SKM-1 treated with dmso at 0.1 percent for 144 hours (cell line): ENCODE results near the gene DCP1B.

Experiments
- DNase-seq: peaks from one replicate; lab custom pipeline; 2025; ENCODE audit not compliant: unreplicated experiment; lab: John Stamatoyannopoulos, UW

Gene DCP1B

DNA sequence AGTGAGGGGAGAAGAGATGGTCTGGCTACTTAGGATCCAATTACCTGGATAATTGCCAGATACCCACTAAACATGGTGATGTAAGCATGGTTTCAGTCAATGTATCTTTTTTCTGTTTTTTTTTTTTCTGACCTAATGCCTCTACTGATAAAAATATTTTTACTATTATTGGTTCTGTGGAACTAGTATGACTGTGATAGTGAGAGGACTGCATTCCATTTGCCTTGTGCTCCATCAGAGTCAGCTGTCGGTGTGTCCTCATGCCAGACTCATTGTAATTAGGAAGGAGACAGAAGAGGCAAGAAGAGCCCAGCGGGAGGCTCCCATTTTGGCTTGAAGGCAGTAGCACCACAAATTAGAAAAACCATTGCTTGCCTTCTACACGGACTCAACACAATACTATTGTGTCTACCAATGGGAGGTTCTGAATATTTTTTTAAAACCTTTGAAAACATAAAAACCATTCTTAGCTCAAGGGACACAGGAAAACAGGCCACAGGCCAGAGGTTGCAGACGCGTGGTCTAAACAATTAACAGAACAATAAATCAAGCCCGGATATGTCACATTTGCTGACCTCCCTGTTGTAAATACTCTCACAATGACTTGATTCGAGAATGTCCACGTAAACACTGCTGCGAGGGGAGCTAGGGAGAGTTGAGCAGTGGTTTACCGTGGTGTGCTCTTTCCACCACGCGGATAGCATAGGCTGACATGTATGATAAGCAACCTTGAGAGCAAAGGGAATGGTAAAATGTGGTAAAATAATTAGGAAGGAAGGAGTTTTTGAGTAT is 13.5 kb upstream of the DCP1B start:
- DNase-seq, result no peak

DNA sequence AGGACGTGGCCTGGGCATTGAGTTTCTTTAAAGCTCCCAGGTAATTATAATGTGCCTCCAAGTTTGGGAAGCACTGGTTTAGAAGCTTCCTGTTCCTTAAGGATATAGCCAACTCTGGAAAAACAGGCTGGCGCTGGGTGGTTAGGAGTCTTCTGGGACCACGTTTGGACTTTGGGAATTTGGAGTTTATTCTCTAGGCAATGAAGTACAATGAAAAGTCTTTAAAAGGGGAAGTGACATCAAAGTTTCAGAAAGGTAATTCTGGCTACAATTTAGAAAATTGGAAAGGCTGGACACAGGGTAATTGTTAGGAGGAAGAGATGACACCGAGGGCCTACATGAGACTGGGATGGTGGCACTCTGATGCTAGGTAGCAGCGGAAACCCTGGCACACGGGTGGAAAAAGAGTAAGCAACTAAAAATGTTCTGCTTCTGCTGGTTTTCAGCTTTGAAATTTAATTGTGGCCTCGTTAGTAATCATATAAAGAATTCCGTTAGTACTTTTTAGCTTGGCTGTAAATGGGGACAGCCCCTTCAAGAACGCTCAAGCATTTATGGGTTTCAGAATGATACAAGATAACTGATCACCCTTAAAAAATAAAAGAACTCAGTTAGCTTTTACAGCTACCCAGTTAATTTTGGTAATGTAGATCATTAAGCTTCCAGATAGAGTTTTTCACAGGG is 12.7 kb upstream of the DCP1B start:
- DNase-seq, result no peak

DNA sequence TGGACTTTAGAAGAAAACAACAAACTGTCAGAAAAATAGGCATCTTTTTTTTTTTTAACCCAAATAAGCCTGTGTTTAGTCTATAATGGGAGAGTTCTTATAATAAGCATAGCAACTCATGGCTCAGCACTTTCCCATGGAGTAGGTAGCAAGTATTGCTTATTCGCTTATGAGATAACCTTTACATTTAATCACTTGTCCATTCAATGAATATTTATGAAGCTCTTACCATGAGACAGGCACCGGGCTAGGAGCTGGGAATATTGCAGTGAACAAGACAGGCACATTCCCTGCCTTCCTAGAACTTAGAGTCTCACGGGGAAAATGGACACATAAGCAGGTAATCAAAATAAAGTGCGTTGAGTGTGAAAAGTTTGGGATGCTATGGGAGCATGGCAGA is 10.0 kb upstream of the DCP1B start:
- DNase-seq, result no peak

DNA sequence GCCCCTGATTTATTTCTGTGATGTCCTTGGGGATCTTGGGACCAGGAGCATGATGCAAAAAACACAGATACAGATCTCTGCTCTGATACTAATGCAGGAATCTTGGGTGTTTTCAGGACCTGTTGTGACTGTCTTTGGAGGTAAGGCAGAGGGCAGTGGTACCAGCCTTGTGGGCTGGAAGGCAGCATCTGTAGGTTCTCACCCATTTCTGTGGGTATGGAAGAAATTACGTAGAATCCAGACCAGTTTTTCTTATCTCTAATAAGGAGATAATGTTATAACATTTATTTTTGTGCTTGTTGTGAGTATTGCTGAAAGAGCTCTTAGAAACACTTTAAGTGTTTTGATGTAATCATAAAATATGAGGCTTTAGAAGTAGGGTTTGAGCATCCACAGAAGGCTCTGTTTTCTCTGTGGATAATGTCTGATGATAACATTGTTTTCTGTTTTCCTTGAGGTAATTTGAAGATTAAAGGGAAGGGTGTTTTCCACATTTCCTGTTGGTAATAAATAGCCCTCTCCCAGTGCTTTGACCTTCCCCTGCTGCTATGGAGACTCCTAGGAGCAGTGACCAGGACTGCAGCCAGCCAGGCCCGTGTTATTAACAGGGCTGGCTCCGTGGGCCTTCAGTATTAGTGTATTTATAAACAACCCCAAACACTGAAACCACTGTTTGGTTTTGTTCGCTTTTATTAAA is 9.4 kb upstream of the DCP1B start:
- DNase-seq, result no peak

DNA sequence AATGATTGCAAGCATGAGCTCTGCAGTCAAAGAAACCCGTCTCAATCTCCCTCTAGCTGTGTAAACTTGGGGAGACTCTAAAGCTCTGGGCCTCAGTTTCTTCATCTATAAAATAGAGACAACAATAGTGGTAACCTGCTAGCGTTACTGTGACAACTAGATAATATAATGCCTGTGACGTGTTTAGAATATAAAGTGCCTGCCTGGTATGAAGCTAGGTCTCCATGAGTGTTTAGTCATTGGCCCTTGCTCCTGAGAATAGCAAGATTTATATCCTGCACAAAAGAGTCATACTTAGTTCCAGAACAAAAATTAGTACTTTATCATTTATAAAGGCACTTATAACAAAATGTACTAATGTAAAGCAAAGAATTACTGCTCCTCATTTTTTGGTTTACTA is 8.8 kb upstream of the DCP1B start:
- DNase-seq, result no peak

DNA sequence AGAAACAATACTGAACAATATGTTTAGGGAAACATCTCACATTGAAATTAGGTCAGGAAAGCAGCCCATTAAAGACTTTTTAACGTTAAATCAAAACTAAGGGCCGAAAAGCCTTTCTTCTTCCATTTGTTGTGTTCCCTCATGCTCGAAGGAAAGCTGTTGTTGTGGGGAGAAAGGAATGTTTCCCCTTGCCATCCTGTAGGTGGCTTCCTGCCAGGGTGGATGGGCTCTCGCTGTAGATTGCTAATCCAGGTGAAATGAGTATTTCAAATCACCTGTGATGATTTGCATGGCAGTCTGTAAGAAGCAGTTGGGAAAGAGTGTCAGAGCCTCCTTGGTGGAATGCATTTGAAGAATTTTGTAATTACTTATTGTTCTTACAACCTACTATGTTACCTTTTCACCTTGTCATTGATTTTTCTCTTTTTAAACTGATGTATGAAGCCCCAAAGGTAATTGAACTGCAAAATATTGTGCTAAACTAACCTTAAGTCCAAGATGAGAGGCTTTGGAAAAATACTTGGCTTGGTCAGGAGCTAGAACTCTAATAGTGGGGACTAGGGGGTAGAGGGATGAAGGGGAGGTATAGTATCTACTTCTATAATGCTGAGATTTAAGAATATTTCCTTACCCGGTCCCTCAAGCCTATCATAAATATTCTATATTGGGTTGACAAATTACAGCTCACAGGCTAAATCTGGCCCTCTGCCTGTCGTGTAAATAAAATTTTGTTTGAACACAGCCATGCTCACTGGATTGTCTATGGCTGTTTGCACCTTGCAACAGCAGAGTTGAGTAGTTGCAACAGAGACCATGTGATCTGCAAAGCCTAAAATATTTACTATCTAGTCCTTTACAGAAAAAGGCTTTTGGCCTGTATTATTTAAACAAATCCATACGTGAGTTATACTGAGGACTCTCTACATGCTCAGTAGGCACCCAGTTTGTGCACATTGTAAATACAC is 7.7 kb upstream of the DCP1B start:
- no peak for DNase-seq

DNA sequence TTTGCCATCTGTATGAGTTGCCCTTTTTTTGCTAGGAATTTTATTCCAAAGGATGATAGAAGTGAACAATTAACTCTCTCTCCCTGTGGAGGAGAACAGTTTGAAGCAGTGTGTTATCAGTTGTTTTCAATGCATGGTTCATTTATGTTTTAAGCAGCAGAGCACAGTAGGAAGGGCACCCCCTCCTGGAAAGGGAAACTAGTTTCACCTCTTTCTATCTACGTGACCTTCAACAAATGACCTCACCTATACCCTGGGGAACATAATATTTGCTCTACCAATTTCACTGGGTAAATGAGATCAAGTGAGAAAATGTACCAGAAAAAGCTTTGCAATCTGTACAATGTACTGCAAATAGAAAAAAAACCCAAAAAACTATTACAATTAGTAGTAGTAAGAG is 5.4 kb upstream of the DCP1B start:
- no peak for DNase-seq

DNA sequence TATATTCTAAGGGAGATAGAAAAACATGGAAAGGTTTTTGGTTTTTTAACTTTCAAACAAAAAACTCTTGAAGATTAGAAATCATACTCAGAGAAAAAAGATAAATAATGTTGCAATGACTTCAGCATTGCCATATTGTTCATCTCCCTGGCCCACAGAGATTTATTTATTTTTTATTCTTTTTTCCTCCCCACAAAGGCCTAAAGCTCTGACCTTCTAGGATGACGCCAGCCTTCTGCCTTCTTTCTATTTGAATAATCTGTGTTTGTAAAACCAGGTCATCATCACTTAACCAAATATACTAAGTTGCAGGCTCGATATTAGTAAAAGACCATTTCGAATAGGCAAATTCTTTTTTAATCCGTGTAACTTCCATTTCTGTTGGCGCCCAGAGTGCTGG is 4.4 kb upstream of the DCP1B start:
- no peak for DNase-seq

DNA sequence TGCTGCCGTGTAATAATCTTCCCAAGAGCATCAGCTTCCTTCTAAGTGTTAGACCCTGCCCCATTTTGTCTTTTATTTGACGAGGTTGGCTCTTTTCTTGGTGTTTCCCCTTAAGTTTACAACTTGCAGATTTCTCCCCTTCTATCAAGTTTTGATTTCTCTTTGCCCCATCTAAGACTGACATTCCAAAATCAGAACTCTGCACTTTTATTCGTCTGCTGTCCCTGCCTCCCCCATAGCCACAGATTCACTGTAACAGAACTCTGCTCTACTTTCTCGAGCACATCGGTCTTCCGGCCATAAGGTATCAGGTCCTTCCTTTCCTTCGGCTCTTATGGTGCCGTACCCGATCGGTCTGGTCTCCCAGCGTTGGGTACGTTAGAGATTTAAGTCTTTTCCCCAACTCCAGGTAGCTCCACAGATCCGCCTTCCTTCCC is 563 bp downstream of the DCP1B start:
- DNase-seq, result no peak

DNA sequence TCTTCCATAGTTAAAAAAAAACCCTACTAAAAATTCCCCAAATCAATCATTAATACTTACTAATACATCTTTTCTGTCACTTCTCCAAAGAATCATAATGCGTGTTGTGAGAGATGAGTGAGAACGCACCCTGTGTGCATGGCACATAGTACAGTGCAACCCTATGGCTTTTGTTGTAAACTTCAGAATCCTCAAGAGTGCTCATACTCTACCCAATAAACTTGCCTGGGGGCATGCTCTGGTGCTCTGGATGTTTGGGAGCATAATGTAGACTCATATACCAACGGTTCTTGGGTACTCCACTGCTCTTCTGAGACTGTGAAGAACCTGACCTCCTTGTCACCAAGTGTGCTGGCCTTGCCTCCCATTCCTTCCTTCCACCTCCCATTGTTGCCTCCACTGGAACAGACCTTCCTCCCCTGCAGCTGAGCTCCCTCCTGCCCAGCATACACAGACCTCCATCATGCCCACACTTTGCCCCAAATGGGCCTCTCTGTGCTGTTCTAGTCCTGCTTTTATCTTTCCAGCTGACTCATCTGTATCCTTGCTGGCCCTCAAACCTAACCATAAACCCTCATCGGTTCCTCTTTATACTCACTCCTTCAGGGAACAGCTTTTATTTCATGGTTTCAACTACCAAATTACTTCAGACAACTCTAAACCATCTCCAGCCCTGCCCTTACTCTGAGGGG is 8.9 kb downstream of the DCP1B start:
- DNase-seq, result no peak

DNA sequence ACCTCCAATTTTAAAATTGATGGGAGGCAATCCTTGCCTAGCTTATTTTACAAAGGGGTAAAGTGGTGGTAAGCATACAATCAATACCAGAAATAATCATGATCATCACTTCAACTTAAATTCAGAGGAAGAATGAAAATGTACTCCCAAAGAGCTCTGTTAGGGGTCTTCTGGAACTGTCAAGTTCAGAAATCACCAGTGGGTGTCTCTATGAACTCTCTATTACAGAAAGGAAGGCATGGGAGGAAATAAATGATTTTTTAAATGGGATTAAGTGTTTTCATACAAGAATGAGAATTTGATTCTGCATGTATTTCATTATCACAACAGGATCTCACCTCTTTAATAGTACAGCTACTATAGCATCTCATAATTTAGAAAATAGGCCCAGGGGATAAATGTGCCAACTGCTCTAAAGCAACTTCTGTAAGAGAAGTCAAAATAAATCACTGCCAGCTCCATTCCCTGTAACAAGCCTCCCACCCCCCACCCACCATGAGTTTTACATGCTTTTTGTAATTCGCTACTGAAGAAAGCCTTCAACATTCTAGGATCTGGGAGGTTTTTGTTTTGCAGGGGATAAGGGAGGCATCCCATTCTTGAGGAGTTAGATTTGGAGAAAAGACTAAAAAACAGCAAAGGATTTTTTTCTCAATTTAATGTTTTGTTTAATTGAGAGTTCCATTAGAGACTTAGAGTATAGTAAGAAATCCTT is 9.7 kb downstream of the DCP1B start:
- no peak for DNase-seq

DNA sequence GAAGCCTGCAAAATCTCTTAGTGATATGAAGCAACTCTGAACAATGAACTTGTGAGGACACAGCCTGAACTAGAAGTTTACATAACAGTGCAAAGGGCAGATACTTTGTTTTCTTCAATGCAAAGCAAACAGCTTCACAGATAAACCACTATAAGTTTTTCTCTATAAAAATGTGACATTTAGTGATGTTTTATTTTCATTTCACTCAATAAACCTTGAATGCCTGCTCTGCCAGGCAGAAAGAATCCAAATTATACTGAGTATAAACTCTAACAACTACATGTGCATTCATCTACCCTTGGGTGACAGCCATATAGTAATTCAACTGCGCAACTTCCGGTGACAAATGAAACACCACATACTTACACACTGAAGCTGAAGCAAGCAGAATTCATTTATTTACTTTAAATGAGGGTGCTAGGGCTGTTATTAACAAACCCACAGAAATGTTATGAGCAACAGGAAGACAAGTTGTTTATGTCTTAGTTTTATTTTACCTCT is 10.3 kb downstream of the DCP1B start:
- no peak for DNase-seq

DNA sequence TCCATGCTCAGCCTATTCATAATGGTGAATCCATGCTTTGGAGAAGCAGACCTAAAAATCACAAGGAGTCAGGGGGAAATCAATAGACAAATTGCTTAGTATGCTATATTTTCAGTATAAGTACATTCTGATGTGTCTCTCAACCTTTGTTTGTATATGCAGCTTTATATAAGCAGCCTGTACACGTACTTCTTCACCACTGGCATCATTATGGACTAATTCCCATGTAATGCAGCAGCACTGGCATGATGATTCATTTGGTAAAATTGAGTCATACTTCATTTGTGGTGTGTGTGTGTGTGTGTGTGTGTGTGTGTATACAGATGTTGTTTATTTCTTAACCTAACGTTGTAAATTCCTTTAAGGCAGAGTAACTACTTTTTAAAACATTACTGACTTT is 10.9 kb downstream of the DCP1B start:
- no peak for DNase-seq

DNA sequence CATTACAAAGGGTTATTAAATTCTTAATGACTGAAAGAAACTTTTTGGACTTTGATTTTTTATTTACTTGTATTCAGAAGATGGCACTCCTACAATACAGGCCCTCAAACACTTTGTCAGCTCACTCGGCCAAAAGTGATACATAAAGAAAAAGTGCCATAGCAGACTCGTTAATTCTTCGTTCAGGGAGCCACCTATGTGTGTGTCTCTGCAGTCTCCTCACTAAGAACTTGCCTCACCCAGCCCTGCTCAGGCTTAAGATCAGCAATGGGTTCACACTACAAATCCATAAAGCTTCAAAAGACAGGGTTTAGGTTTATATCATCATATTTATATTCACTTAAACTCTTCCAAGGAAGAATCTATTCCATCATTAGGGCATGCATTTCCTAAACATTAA is 11.5 kb downstream of the DCP1B start:
- DNase-seq, result no peak

DNA sequence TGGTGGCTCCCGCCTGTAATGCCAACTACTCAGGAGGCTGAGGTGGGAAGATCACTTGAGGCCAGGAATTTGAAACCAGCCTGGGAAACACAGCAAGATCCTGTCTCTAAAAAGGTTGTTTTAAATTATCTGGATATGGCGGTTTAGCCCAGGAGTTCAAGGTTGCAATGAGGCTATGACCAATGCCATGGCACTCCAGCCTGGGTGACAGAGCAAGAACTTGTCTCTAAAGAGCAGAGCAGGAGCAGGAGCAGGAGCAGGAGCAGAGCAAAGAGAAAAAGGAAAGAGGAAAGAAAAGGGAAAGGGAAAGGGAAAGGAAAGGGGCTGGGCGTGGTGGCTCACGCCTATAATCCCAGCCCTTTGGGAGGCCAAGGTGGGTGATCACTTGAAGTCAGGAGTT is 15.1 kb downstream of the DCP1B start:
- DNase-seq, result no peak

DNA sequence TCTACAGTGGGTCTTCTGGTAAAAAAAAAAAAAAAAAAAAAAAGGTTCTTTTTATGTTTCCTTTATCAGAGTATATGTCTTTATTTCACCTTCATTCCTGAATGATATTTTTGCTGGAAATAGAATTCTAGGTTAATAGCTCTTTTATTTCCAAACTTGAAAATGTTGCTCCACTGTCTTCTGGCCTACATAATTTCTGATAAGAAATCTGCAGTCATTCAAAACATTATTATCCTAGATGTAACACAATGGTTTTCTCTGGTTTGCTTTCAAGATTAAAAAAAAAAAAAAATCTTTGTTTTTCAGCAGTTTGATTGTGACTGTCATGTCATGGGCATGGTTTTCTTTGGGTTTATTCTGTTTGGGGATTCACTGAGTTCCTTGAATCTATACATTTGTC is 19.5 kb downstream of the DCP1B start:
- DNase-seq, result no peak

DNA sequence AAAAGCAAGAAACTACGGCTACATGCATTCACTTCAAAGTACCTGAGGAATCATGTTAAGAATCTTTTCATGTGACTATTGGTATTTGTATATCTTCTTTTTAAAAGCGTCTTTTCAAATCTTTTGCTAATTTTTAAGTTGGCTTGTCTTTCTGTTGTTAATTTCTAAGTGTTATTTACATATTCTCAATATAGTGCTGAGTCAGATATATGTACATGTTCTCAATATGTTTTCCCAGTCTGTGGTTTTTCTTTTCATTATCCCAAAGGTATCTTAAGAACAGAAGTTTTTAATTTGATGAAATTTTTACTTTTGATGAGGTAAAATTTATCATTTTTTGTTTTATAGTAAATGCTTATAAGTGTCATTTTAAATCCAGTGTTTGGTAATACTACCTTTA is 24.0 kb downstream of the DCP1B start:
- DNase-seq, result no peak

DNA sequence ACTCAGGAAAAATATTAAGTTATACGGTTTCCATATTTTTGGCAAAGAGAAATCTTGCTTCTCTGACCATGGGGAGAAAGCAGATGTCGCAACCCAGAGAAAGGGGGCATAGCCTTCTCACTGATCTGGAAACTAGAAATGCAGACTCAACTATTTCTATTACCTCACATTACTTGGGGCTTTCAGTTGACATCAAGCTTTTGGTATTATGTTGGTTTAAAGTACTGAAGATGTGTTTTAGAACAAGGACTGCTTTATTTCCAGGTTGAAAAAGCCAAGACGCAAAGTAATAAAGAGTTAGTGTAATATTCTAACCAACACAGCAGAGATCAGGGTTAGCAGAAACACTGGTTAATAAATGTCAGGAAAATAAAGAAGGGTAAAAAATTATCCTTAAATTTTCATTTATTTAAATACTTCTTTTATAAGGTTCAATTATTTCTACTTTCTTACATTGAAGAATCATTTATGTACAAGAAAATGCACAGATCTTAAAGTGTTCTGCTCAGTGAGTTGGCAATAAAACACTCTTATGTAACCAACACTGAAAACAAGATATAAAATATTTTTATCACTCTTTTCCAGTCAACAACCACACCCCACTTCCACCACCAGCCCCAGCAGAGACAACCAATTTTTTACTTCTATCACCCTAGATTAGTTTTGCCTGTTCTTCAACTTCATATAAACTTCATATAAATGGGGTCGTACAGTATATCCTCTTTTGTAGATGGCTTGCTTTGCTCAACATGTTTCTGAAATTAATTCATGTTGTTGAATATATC is 26.0 kb downstream of the DCP1B start:
- DNase-seq, result no peak

DNA sequence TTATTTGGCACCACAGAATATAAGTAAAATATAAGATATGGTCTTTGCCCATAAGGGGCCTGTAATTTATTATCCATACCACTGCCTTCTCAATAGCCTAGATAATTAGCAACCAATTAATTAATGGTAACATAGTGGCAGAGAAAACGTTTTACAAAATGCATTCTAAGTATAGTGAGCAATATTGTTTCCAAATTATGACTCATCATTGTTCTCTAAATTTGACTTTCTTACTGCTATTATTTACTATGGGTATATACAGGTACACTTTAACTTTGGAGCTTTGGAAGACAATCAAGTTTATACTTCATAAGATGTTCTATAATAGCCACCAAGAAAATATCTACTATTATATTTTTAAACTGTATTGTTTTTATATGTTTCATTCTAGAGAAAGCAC is 26.7 kb downstream of the DCP1B start:
- no peak for DNase-seq
